K562 (cell line): ENCODE measurements around the gene UBXN4. TPM values are rescaled to one million over a fixed set of nuclear protein-coding genes. Genes with fewer than 3 reads are reported as not detected.

Experiments used
- ATAC-seq: fragments of 200-7000 bp; cut with Tn5 transposase; 3 replicates; pipeline ENCODE4 v1.9.1; 2020; ENCODE audit warnings: moderate library complexity
- BruUV-seq: library from RNA; stranded (reverse); fragments of 400-500 nt; replicated peaks from 2 replicates; lab custom pipeline; 2021; lab: Mats Ljungman, UMichigan
- CTCF ChIA-PET: fragments of 300-600 bp; formaldehyde crosslinking; extraction: SDS; loops from one replicate; lab custom pipeline; 2021; ENCODE audit warnings: low intra/inter-chr PET ratio; lab: Yijun Ruan, JAX
- POLR2A ChIA-PET: fragments of 300-600, 350-650 bp; sonication (Branson Sonifier 250); formaldehyde crosslinking; extraction: SDS; loops from one replicate; lab custom pipeline; 2021; ENCODE audit warnings: antibody characterized with exemption, inconsistent platforms; lab: Yijun Ruan, JAX
- DNase-seq, 4 experiments: peaks; one replicate each; pipeline versions ENCODE4 v3.0.0 to v3.0.0-alpha.2; 2011 to 2018; ENCODE audit warnings: low spot score in 3 of 4, mixed read lengths in 3 of 4; ENCODE audit errors: extremely low read depth in 1 of 4
- FAIRE-seq: peaks from 2 replicates; lab custom pipeline; 2011; peaks lifted over from hg19 to GRCh38; lab: Jason Lieb, UNC
- H2AFZ ChIP-seq: 2 replicates; pipeline ENCODE4 v1.6.0; 2011; ENCODE audit warnings: low read depth, low read length, control low read depth, inconsistent platforms
- H3K27ac ChIP-seq: fragments of 200-600 bp; 3 replicates; pipeline ENCODE4 v1.8.0; 2011; ENCODE audit warnings: low read depth, mild to moderate bottlenecking, control low read depth, inconsistent platforms, low read length, moderate library complexity, mixed read lengths; ENCODE audit errors: extremely low read depth
- H3K27me3 ChIP-seq, 2 experiments: fragments of 300-600 bp in 1 of 2; 2 replicates in 1 of 2; 3 replicates in 1 of 2; pipeline versions ENCODE4 v1.6.0 to v1.8.0; 2011; ENCODE audit warnings: inconsistent platforms in 2 of 2, low read length in 2 of 2, mild to moderate bottlenecking in 1 of 2, mixed read lengths in 1 of 2, moderate library complexity in 1 of 2; ENCODE audit not compliant: control insufficient read depth in 2 of 2, insufficient read depth in 2 of 2
- H3K36me3 ChIP-seq: fragments of 300-600 bp; 3 replicates; pipeline ENCODE4 v1.8.0; 2011; ENCODE audit warnings: mild to moderate bottlenecking, low read length, inconsistent platforms; ENCODE audit not compliant: control insufficient read depth, insufficient read depth
- H3K4me1 ChIP-seq, 2 experiments: fragments of 200-600 bp in 1 of 2; replicated peaks in 1 of 2; 2 replicates in 1 of 2; 3 replicates in 1 of 2; pipeline versions ENCODE4 v1.5.1 to v1.8.0; 2011; ENCODE audit warnings: inconsistent platforms in 2 of 2, low read length in 2 of 2, mild to moderate bottlenecking in 1 of 2, mixed read lengths in 1 of 2, moderate library complexity in 1 of 2; ENCODE audit not compliant: control insufficient read depth in 2 of 2, insufficient read depth in 2 of 2
- H3K4me2 ChIP-seq: 2 replicates; pipeline ENCODE4 v1.6.1; 2011; ENCODE audit warnings: low read length, control low read depth, inconsistent platforms, mixed read lengths; ENCODE audit not compliant: insufficient read depth
- H3K4me3 ChIP-seq: fragments of 200-600 bp; sonication (generic), shearing (Covaris generic); 2 replicates; pipeline ENCODE4 v1.5.1; 2016; ENCODE audit warnings: control low read depth, inconsistent platforms
- H3K79me2 ChIP-seq: fragments of 200-600 bp; 3 replicates; pipeline ENCODE4 v1.8.0; 2011; ENCODE audit warnings: low read length, inconsistent platforms; ENCODE audit not compliant: control insufficient read depth, insufficient read depth
- H3K9ac ChIP-seq, 2 experiments: 2 replicates each; pipeline versions ENCODE4 v1.6.0 to v1.6.1; 2011; ENCODE audit warnings: low read depth in 2 of 2, low read length in 2 of 2, control low read depth in 1 of 2, inconsistent platforms in 1 of 2, mild to moderate bottlenecking in 1 of 2, mixed read lengths in 1 of 2; ENCODE audit not compliant: insufficient read depth in 1 of 2
- H3K9me1 ChIP-seq: one replicate; pipeline ENCODE4 v1.6.0; 2011; ENCODE audit warnings: inconsistent platforms, mild to moderate bottlenecking, low read length, moderate library complexity; ENCODE audit not compliant: control insufficient read depth, insufficient read depth
- H3K9me3 ChIP-seq: replicated peaks from 2 replicates; pipeline ENCODE4 v1.5.1; 2011; ENCODE audit warnings: low read depth, low read length, inconsistent platforms; ENCODE audit not compliant: control insufficient read depth, insufficient read depth
- H4K20me1 ChIP-seq: replicated peaks from 2 replicates; pipeline ENCODE4 v1.6.1; 2011; ENCODE audit warnings: low read length, inconsistent platforms, mixed read lengths; ENCODE audit not compliant: control insufficient read depth, insufficient read depth
- COPS2 ChIP-seq: fragments of 450-650 bp; conservative IDR thresholded peaks from 2 replicates; pipeline ENCODE4 v1.6.1; 2016; ENCODE audit warnings: mild to moderate bottlenecking, moderate library complexity
- JUNB ChIP-seq: fragments of 450-650 bp; formaldehyde crosslinking; conservative IDR thresholded peaks from 2 replicates; pipeline ENCODE4 v1.4.0; 2020; ENCODE audit warnings: mild to moderate bottlenecking
- MCM2 ChIP-seq: fragments of 450-650 bp; IDR thresholded peaks from 2 replicates; pipeline ENCODE4 v1.6.1; 2017; ENCODE audit warnings: low read depth, mild to moderate bottlenecking
- SETDB1 ChIP-seq: IDR thresholded peaks from one replicate; pipeline ENCODE4 v1.6.1; 2012; ENCODE audit warnings: low read length, control low read depth, inconsistent platforms
- ZBTB8A ChIP-seq: fragments of 450-650 bp; IDR thresholded peaks from 2 replicates; pipeline ENCODE4 v1.6.1; 2018; ENCODE audit warnings: mild to moderate bottlenecking, moderate library complexity; ENCODE audit not compliant: partially characterized antibody
- ZNF174 ChIP-seq: fragments of 250-450 bp; sonication (Bioruptor Pico); IDR thresholded peaks from 2 replicates; pipeline ENCODE4 v1.4.0; 2020; ENCODE audit warnings: mild to moderate bottlenecking
- WGBS: fragments of 100-300 bp; shearing (Covaris generic); methylation state at CpG from one replicate; pipeline ENCODE4 v1.1.6; 2016; ENCODE audit warnings: low coverage, mixed read lengths; ENCODE audit not compliant: insufficient coverage; ENCODE audit errors: missing lambda C conversion rate; 5-methylcytosine and 5-hydroxymethylcytosine counted together
- in situ Hi-C: fragments of 300-500 bp; cut with MboI; formaldehyde crosslinking; loops from 4 replicates; pipeline ENCODE4 v1.15.0; 2018; ENCODE audit warnings: inconsistent platforms, mixed read lengths
- intact Hi-C: fragments of 100-400 bp; cut with micrococcal nuclease; formaldehyde crosslinking; loops from 2 replicates; pipeline ENCODE4 v1.14.2; 2022
- polyA plus RNA-seq, 8 experiments: library from polyadenylated mRNA; depleted of rRNA in 4 of 8; stranded (reverse) in 5 of 8; unstranded in 3 of 8; fragments of >200 nt; fragmentation: Nextera tagmentation in 2 of 8; fragmentation: Illumina TruSeq in 1 of 8; extraction: Ambion mirVana in 2 of 8; extraction: Trizol in 1 of 8; gene quantifications; 2 replicates each; pipeline versions ENCODE4 v1.2.1 to v1.2.3, GENCODE V29; 2011 to 2014; ENCODE audit warnings: inconsistent platforms in 1 of 8, missing spikeins in 1 of 8
- total RNA-seq, 7 experiments: library from RNA; depleted of rRNA in 6 of 7; stranded (reverse); fragments of >200 nt in 6 of 7; fragmentation: Illumina TruSeq in 2 of 7; extraction: Trizol in 2 of 7; gene quantifications; 2 replicates each; pipeline versions ENCODE4 v1.2.1 to v1.2.3, GENCODE V29; 2011 to 2021; ENCODE audit warnings: low replicate concordance in 1 of 7
- TF ChIP-seq, protein P1 (sequence below): fragments of 450-650 bp; formaldehyde crosslinking; conservative IDR thresholded peaks from 2 replicates; pipeline ENCODE4 v1.4.0; 2022; ENCODE audit warnings: mild to moderate bottlenecking, missing genetic modification characterization

The UBXN4 gene
- total and polyA plus RNA-seq, 9 of the 15 experiments (the other 6 are each of a cell fraction or from before 2014, with no cell fraction given), result 30.4 to 127 (median 55.3) TPM

GRCh38 chr2:135762530-135762929, 20.9 kb downstream of the UBXN4 start:
- DNase-seq (no peak), ATAC-seq (no peak), FAIRE-seq (peak; percentile 70)
- Histone ChIP-seq H3K27ac (no peak overlapping the region), H3K27me3 (no peaks in the 10 kb centered on the region), H3K9ac (no peak overlapping the region), H3K9me1 (no peaks in the 10 kb centered on the region), H3K9me3 (no peaks in the 10 kb centered on the region), H3K4me3 (no peak overlapping the region), H3K4me2 (no peak overlapping the region), H3K36me3 (peaks cover 78% of the 10 kb centered on the region), H3K4me1 (no peaks in the 10 kb centered on the region), H4K20me1 (no peaks in the 10 kb centered on the region), H3K79me2 (peaks cover 4% of the 10 kb centered on the region; the same call in 1 of the 3 replicates), H2AFZ (no peak overlapping the region)
- in situ Hi-C loops, result no loop called here
- ChIA-PET CTCF (no interaction called here), POLR2A (no interaction called here)
- WGBS, result 100% methylated on average over 1 of the region's 1 CpG
- no TSS peak for BruUV-seq
- TF ChIP-seq, protein P1, sequence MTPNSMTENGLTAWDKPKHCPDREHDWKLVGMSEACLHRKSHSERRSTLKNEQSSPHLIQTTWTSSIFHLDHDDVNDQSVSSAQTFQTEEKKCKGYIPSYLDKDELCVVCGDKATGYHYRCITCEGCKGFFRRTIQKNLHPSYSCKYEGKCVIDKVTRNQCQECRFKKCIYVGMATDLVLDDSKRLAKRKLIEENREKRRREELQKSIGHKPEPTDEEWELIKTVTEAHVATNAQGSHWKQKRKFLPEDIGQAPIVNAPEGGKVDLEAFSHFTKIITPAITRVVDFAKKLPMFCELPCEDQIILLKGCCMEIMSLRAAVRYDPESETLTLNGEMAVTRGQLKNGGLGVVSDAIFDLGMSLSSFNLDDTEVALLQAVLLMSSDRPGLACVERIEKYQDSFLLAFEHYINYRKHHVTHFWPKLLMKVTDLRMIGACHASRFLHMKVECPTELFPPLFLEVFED (CRISPR knock-in tag), result no peak
- TF ChIP-seq MCM2, result no peak
- no peak for TF ChIP-seq ZBTB8A
- TF ChIP-seq ZNF174 (CRISPR knock-in tag), result no peak
- no peak for TF ChIP-seq JUNB
- no peak for TF ChIP-seq COPS2
- TF ChIP-seq SETDB1, result no peak
- intact Hi-C loops, result no loop called here
